GM12878 (cell line): ENCODE results near the gene HIVEP3.

Source experiments
- BHLHE40 ChIP-seq, 2 experiments: fragments of 450-650 bp in 1 of 2; IDR thresholded peaks; 2 replicates each; pipeline ENCODE4 v1.6.1; 2011 to 2017; ENCODE audit warnings: low read depth in 2 of 2, borderline replicate concordance in 1 of 2, improper control_type of control experiment in 1 of 2, low read length in 1 of 2, mild to moderate bottlenecking in 1 of 2
- EZH2 ChIP-seq: IDR thresholded peaks from 2 replicates; pipeline ENCODE4 v1.6.1; 2012; ENCODE audit warnings: low read depth, mild to moderate bottlenecking, control low read depth, inconsistent platforms, low read length, borderline replicate concordance; ENCODE audit not compliant: control insufficient read depth
- GABPA ChIP-seq: IDR thresholded peaks from 2 replicates; pipeline ENCODE4 v1.6.1; 2014; ENCODE audit warnings: antibody characterized with exemption, low read depth, mild to moderate bottlenecking, inconsistent platforms
- JUNB ChIP-seq: IDR thresholded peaks from 2 replicates; pipeline ENCODE4 v1.6.1; 2016; ENCODE audit warnings: antibody characterized with exemption, mild to moderate bottlenecking
- NFYB ChIP-seq: IDR thresholded peaks from 2 replicates; pipeline ENCODE4 v1.6.1; 2011; ENCODE audit warnings: low read depth, mild to moderate bottlenecking, low read length, improper control_type of control experiment, moderate library complexity; ENCODE audit not compliant: insufficient read depth
- POLR2A ChIP-seq: IDR thresholded peaks from 2 replicates; pipeline ENCODE4 v1.6.1; 2011; ENCODE audit warnings: low read depth, mild to moderate bottlenecking, low read length
- SMAD5 ChIP-seq: IDR thresholded peaks from 2 replicates; pipeline ENCODE4 v1.6.1; 2016; ENCODE audit warnings: antibody characterized with exemption, low read depth
- ZNF217 ChIP-seq: fragments of 450-650 bp; IDR thresholded peaks from 2 replicates; pipeline ENCODE4 v1.6.1; 2017; ENCODE audit warnings: antibody characterized with exemption, mild to moderate bottlenecking
- TF ChIP-seq, protein P1 (sequence below), 3 experiments: IDR thresholded peaks in 2 of 3; conservative IDR thresholded peaks in 1 of 3; 2 replicates each; pipeline ENCODE4 v1.5.1; 2011; ENCODE audit warnings: low read depth in 3 of 3, low read length in 3 of 3, mild to moderate bottlenecking in 3 of 3, control low read depth in 2 of 3, moderate library complexity in 2 of 3, inconsistent platforms in 1 of 3, mixed read lengths in 1 of 3; ENCODE audit not compliant: control insufficient read depth in 2 of 3, insufficient read depth in 1 of 3; ENCODE audit errors: extremely low read depth in 1 of 3
- TF ChIP-seq, protein P2 (sequence below): fragments of 450-650 bp; IDR thresholded peaks from 2 replicates; pipeline ENCODE4 v1.6.1; 2017; ENCODE audit warnings: mild to moderate bottlenecking

DNA sequence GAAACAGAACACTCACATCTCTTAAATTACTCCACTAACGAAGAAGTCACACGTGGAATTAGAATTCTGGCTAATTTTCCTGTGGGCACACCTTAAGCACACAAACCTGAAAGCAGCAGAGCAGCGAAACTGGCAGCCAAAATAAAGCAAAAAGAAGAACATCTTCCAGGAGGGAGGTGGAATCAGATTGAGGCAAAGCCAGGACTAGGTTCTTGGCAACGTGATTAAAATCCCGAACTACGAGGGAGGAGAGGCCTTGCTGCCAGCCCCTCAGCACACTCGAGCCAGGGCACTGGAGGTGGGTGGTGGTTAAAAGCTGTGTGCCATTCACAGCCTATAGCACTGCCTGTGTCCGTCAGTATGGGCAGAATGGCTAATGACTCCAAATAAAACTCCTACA lies 58.0 kb downstream of the HIVEP3 start:
- TF ChIP-seq GABPA (no peak), ZNF217 (no peak), BHLHE40 (IDR thresholded peaks at IDR 0.05; ENCODE audit: borderline replicate concordance in 1 of 2, low read depth in 2 of 2, low read length in 1 of 2) (no peak), NFYB (no peak), SMAD5 (no peak), EZH2 (no peak), JUNB (no peak), POLR2A (no peak)
- TF ChIP-seq, protein P1, sequence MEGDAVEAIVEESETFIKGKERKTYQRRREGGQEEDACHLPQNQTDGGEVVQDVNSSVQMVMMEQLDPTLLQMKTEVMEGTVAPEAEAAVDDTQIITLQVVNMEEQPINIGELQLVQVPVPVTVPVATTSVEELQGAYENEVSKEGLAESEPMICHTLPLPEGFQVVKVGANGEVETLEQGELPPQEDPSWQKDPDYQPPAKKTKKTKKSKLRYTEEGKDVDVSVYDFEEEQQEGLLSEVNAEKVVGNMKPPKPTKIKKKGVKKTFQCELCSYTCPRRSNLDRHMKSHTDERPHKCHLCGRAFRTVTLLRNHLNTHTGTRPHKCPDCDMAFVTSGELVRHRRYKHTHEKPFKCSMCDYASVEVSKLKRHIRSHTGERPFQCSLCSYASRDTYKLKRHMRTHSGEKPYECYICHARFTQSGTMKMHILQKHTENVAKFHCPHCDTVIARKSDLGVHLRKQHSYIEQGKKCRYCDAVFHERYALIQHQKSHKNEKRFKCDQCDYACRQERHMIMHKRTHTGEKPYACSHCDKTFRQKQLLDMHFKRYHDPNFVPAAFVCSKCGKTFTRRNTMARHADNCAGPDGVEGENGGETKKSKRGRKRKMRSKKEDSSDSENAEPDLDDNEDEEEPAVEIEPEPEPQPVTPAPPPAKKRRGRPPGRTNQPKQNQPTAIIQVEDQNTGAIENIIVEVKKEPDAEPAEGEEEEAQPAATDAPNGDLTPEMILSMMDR (IDR thresholded peaks at IDR 0.05 in 2 of 3, conservative IDR thresholded peaks at IDR 0.05 in 1 of 3; ENCODE audit: control insufficient read depth in 2 of 3, extremely low read depth in 1 of 3, insufficient read depth in 1 of 3, low read depth in 3 of 3, low read length in 3 of 3): no peak
- TF ChIP-seq, protein P2, sequence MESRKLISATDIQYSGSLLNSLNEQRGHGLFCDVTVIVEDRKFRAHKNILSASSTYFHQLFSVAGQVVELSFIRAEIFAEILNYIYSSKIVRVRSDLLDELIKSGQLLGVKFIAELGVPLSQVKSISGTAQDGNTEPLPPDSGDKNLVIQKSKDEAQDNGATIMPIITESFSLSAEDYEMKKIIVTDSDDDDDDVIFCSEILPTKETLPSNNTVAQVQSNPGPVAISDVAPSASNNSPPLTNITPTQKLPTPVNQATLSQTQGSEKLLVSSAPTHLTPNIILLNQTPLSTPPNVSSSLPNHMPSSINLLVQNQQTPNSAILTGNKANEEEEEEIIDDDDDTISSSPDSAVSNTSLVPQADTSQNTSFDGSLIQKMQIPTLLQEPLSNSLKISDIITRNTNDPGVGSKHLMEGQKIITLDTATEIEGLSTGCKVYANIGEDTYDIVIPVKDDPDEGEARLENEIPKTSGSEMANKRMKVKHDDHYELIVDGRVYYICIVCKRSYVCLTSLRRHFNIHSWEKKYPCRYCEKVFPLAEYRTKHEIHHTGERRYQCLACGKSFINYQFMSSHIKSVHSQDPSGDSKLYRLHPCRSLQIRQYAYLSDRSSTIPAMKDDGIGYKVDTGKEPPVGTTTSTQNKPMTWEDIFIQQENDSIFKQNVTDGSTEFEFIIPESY: no peak
